Spleen (tissue), 11 donors: ENCODE results near the gene CIDEC. TPM values are rescaled to one million over a fixed set of nuclear protein-coding genes. Genes with fewer than 3 reads are reported as not detected.

ENCODE experiments used
- DNase-seq: peaks from one replicate; pipeline ENCODE4 v3.0.0-alpha.2; 2020
- H3K27ac ChIP-seq, 8 donors: fragments of 200-600 bp; sonication (generic) in 7 of 8; 1 replicate in 4 of 8; 2 replicates in 4 of 8; pipeline versions ENCODE4 v1.5.0 to v1.8.0; 2016 to 2021; ENCODE audit warnings: inconsistent platforms in 4 of 8, mild to moderate bottlenecking in 4 of 8, moderate library complexity in 1 of 8
- H3K27me3 ChIP-seq, 7 donors: fragments of 200-600 bp; sonication (generic) in 6 of 7; replicated peaks in 1 of 7; 1 replicate in 4 of 7; 2 replicates in 3 of 7; pipeline versions ENCODE4 v1.5.0 to v1.8.0; 2016 to 2021; ENCODE audit warnings: inconsistent platforms in 3 of 7, mild to moderate bottlenecking in 1 of 7
- H3K36me3 ChIP-seq, 6 donors: fragments of 200-600 bp; sonication (generic) in 5 of 6; 1 replicate in 4 of 6; 2 replicates in 2 of 6; pipeline versions ENCODE4 v1.5.0 to v1.8.0; 2016 to 2021; ENCODE audit warnings: inconsistent platforms in 2 of 6
- H3K4me1 ChIP-seq, 6 donors: fragments of 200-600 bp; sonication (generic) in 5 of 6; 1 replicate in 3 of 6; 2 replicates in 3 of 6; pipeline versions ENCODE4 v1.5.0 to v1.8.0; 2016 to 2021; ENCODE audit warnings: inconsistent platforms in 3 of 6
- H3K4me3 ChIP-seq, 8 donors: fragments of 200-600 bp; sonication (generic) in 7 of 8; 1 replicate in 4 of 8; 2 replicates in 4 of 8; pipeline versions ENCODE4 v1.5.0 to v1.8.0; 2016 to 2021; ENCODE audit warnings: inconsistent platforms in 4 of 8, mild to moderate bottlenecking in 4 of 8, moderate library complexity in 2 of 8
- H3K9me3 ChIP-seq, 8 donors: fragments of 200-600 bp; sonication (generic) in 7 of 8; 1 replicate in 4 of 8; 2 replicates in 4 of 8; pipeline versions ENCODE4 v1.5.0 to v1.8.0; 2016 to 2021; ENCODE audit warnings: inconsistent platforms in 4 of 8
- CTCF ChIP-seq, 11 experiments: fragments of 200-600 bp in 7 of 11; fragments of 450-650 bp in 4 of 11; sonication (generic) in 4 of 11; IDR thresholded peaks in 8 of 11; conservative IDR thresholded peaks in 3 of 11; 1 replicate in 7 of 11; 2 replicates in 4 of 11; pipeline versions ENCODE4 v1.4.0 to v1.8.0; 2016 to 2021; ENCODE audit warnings: antibody characterized with exemption in 11 of 11, inconsistent platforms in 4 of 11, mild to moderate bottlenecking in 1 of 11
- POLR2A ChIP-seq, 3 donors: fragments of 450-650 bp; IDR thresholded peaks; one replicate each; pipeline ENCODE4 v1.5.1; 2017; ENCODE audit warnings: antibody characterized with exemption in 3 of 3, mild to moderate bottlenecking in 1 of 3
- POLR2AphosphoS5 ChIP-seq, 3 donors: sonication (generic); formaldehyde crosslinking; IDR thresholded peaks; one replicate each; pipeline ENCODE4 v1.5.1; 2017; ENCODE audit warnings: antibody characterized with exemption in 3 of 3
- WGBS, 5 donors: extraction: QIAGEN DNeasy Blood & Tissue Kit in 3 of 5; methylation state at CpG; one replicate each; pipeline versions ENCODE4 v1.1.5 to v1.1.7; 2013 to 2018; 5-methylcytosine and 5-hydroxymethylcytosine counted together
- intact Hi-C: fragments of 100-400 bp; cut with DNase I; formaldehyde crosslinking; loops from one replicate; pipeline ENCODE4 v1.15.0; 2023; ENCODE audit warnings: low total_unique reads
- polyA plus RNA-seq, 3 donors: library from polyadenylated mRNA; stranded (reverse); fragments of 200-250 nt; gene quantifications; one replicate each; pipeline ENCODE4 v1.2.1, GENCODE V29; 2013
- small RNA-seq, 4 donors: library from RNA; depleted of rRNA; stranded (forward); fragments of <200 nt; gene quantifications; one replicate each; pipeline ENCODE3, GENCODE V24; 2016
- total RNA-seq, 7 donors: library from RNA; depleted of rRNA in 3 of 7; stranded (reverse); fragments of >200 nt in 3 of 7; fragmentation: NEBNext Ultra II Directional in 4 of 7; extraction: Animal tissue kit (Norgen Biotek cat#: 25700) in 4 of 7; gene quantifications; one replicate each; pipeline versions ENCODE4 v1.1.0 to v1.2.1, GENCODE V29; 2016 to 2021
- donor health status: healthy with polysubstance abuse.
- donor health status: DM: no; HTN: no; CAD: no; lungs with moderate emphysema.
- donor health status: DM: no; HTN: no; CAD: no.
- donor health status: Bipolar disorder and iron deficiency.
- donor health status: healthy.
- donor health status: DM: no; HTN: no; CAD: no.
- donor health status: DM: yes; HTN: yes; CAD: no.

Gene CIDEC
- total and polyA plus RNA-seq, 10 donors: 0.13 to 0.24 TPM; not detected in 8

- no peak for DNase-seq
- WGBS, 5 donors: 89 to 94% (median 93%) methylated on average over 12 of the region's 12 CpGs
Measured at GRCh38 chr3:9820543-9820942, 59.5 kb downstream of the CIDEC start.

GRCh38 chr3:9818666-9819335 is 61.3 kb downstream of the CIDEC start:
- no peak for TF ChIP-seq CTCF (IDR thresholded peaks at IDR 0.05 in 8 of 11, conservative IDR thresholded peaks at IDR 0.05 in 3 of 11)
- TF ChIP-seq POLR2AphosphoS5 (IDR thresholded peaks at IDR 0.05): no peak
- no peak for TF ChIP-seq POLR2A (IDR thresholded peaks at IDR 0.05)
- intact Hi-C loops: no loop called here
- no peak for DNase-seq
- peaks cover 0 to 82% (median 0%) of the 10 kb centered on the region in 6 donors for H3K36me3 ChIP-seq
- H3K4me3 ChIP-seq: no peak overlapping the region
- H3K27me3 ChIP-seq: no peaks in the 10 kb centered on the region
- H3K27ac ChIP-seq: no peak overlapping the region
- 84 to 97% (median 95%) methylated on average over 6 to 7 of the region's 7 CpGs for WGBS, 5 donors
- H3K9me3 ChIP-seq: no peaks in the 10 kb centered on the region
- no peaks in the 10 kb centered on the region for H3K4me1 ChIP-seq

More at GRCh38 chr3:9820543-9820942, 59.5 kb downstream of the CIDEC start:
- Histone ChIP-seq H3K4me1 (no peaks in the 10 kb centered on the region), H3K36me3 (peaks cover 0 to 72% (median 0%) of the 10 kb centered on the region in 6 donors), H3K9me3 (no peaks in the 10 kb centered on the region), H3K4me3 (no peak overlapping the region), H3K27ac (no peak overlapping the region), H3K27me3 (no peaks in the 10 kb centered on the region)
- intact Hi-C loops: no loop called here
- TF ChIP-seq POLR2AphosphoS5 (IDR thresholded peaks at IDR 0.05): no peak
- no peak for TF ChIP-seq POLR2A (IDR thresholded peaks at IDR 0.05)
- TF ChIP-seq CTCF (IDR thresholded peaks at IDR 0.05 in 8 of 11, conservative IDR thresholded peaks at IDR 0.05 in 3 of 11): no peak

- no peak for TF ChIP-seq POLR2A (IDR thresholded peaks at IDR 0.05)
- no peak for TF ChIP-seq CTCF (IDR thresholded peaks at IDR 0.05 in 8 of 11, conservative IDR thresholded peaks at IDR 0.05 in 3 of 11)
- TF ChIP-seq POLR2AphosphoS5 (IDR thresholded peaks at IDR 0.05): no peak
- Histone ChIP-seq H3K27me3 (no peaks in the 10 kb centered on the region), H3K27ac (no peak overlapping the region), H3K36me3 (peaks cover 0 to 91% (median 0%) of the 10 kb centered on the region in 6 donors), H3K9me3 (no peaks in the 10 kb centered on the region), H3K4me3 (no peak overlapping the region), H3K4me1 (no peaks in the 10 kb centered on the region)
- DNase-seq: no peak
- WGBS, 5 donors: 82 to 93% (median 84%) methylated on average over 6 of the region's 6 CpGs
- intact Hi-C loops: no loop called here
Measured at GRCh38 chr3:9817436-9817835, 62.6 kb downstream of the CIDEC start.

Small RNA genes lying within 50 kb of the gene (small RNA-seq; reads per million reads assigned to genes)
- 0 reads per million in 4 donors for gene RNU6-882P

Other genes with a start within 250 kb of the CIDEC start
- 10 to 100 TPM; 55.2 to 84.6 (median 67.2) TPM for gene MTMR14, start 230.7 kb downstream of the CIDEC start, total RNA-seq
- gene MTMR14, start 230.7 kb downstream of the CIDEC start, polyA plus RNA-seq: 10 to 100 TPM; 43.5 to 47.8 (median 45.1) TPM
- gene CPNE9, start 176.4 kb downstream of the CIDEC start, total RNA-seq: under 1 TPM in 1 of 7 donors, not detected in 6; 0.63 TPM
- gene CPNE9, start 176.4 kb downstream of the CIDEC start, polyA plus RNA-seq: under 1 TPM; 0.15 to 0.22 (median 0.17) TPM
- 10 to 100 TPM; 24.9 to 31.9 (median 27.0) TPM for gene BRPF1, start 148.5 kb downstream of the CIDEC start, total RNA-seq
- 1 to 10 TPM; 5.5 to 9.3 (median 6.4) TPM for gene BRPF1, start 148.5 kb downstream of the CIDEC start, polyA plus RNA-seq
- 10 to 100 TPM; 22.0 to 34.5 (median 28.1) TPM for gene OGG1, start 130.3 kb downstream of the CIDEC start, total RNA-seq
- 10 to 100 TPM in 2 of 3 donors, 1 to 10 TPM in 1; 9.3 to 16.7 (median 15.9) TPM for gene OGG1, start 130.3 kb downstream of the CIDEC start, polyA plus RNA-seq
- 10 to 100 TPM; 10.1 to 30.5 (median 22.6) TPM for gene CAMK1, start 110.3 kb downstream of the CIDEC start, total RNA-seq
- 10 to 100 TPM; 14.5 to 29.8 (median 28.2) TPM for gene CAMK1, start 110.3 kb downstream of the CIDEC start, polyA plus RNA-seq
- gene TADA3, start 87.8 kb downstream of the CIDEC start, total RNA-seq: 10 to 100 TPM; 38.6 to 73.7 (median 51.4) TPM
- gene TADA3, start 87.8 kb downstream of the CIDEC start, polyA plus RNA-seq: 10 to 100 TPM; 33.6 to 48.3 (median 41.5) TPM
- gene ARPC4, start 87.2 kb downstream of the CIDEC start, total RNA-seq: 100 to 1,000 TPM; 156 to 238 (median 199) TPM
- 100 to 1,000 TPM in 2 of 3 donors, 10 to 100 TPM in 1; 98.9 to 144 (median 125) TPM for gene ARPC4, start 87.2 kb downstream of the CIDEC start, polyA plus RNA-seq
- 100 to 1,000 TPM in 2 of 7 donors, 10 to 100 TPM in 5; 59.5 to 143 (median 78.9) TPM for gene TTLL3, start 70.0 kb downstream of the CIDEC start, total RNA-seq
- 10 to 100 TPM; 24.8 to 58.1 (median 47.3) TPM for gene TTLL3, start 70.0 kb downstream of the CIDEC start, polyA plus RNA-seq
- gene RPUSD3, start 36.2 kb downstream of the CIDEC start, total RNA-seq: 10 to 100 TPM; 26.9 to 41.7 (median 30.2) TPM
- gene RPUSD3, start 36.2 kb downstream of the CIDEC start, polyA plus RNA-seq: 10 to 100 TPM; 21.3 to 34.5 (median 25.1) TPM
- gene JAGN1, start 10.4 kb upstream of the CIDEC start, total RNA-seq: 10 to 100 TPM; 17.1 to 41.3 (median 23.6) TPM
- 10 to 100 TPM; 22.0 to 33.4 (median 28.1) TPM for gene JAGN1, start 10.4 kb upstream of the CIDEC start, polyA plus RNA-seq
- gene IL17RE, start 22.6 kb upstream of the CIDEC start, total RNA-seq: 1 to 10 TPM; 1.0 to 5.1 (median 1.9) TPM
- 1 to 10 TPM in 1 of 3 donors, under 1 TPM in 2; 0.57 to 1.7 (median 0.64) TPM for gene IL17RE, start 22.6 kb upstream of the CIDEC start, polyA plus RNA-seq
- gene IL17RC, start 36.8 kb upstream of the CIDEC start, total RNA-seq: 10 to 100 TPM; 10.7 to 24.1 (median 19.7) TPM
- gene IL17RC, start 36.8 kb upstream of the CIDEC start, polyA plus RNA-seq: 10 to 100 TPM in 2 of 3 donors, 1 to 10 TPM in 1; 6.6 to 24.6 (median 12.6) TPM
- 10 to 100 TPM; 17.7 to 40.3 (median 31.4) TPM for gene CRELD1, start 53.6 kb upstream of the CIDEC start, total RNA-seq
- 10 to 100 TPM; 20.6 to 40.9 (median 21.9) TPM for gene CRELD1, start 53.6 kb upstream of the CIDEC start, polyA plus RNA-seq
- gene PRRT3, start 72.2 kb upstream of the CIDEC start, total RNA-seq: 1 to 10 TPM in 6 of 7 donors, under 1 TPM in 1; 0.85 to 2.4 (median 1.9) TPM
- under 1 TPM; 0.65 to 0.99 (median 0.72) TPM for gene PRRT3, start 72.2 kb upstream of the CIDEC start, polyA plus RNA-seq
- 10 to 100 TPM; 32.8 to 61.4 (median 47.1) TPM for gene EMC3, start 106.6 kb upstream of the CIDEC start, total RNA-seq
- 10 to 100 TPM; 16.3 to 35.3 (median 18.0) TPM for gene EMC3, start 106.6 kb upstream of the CIDEC start, polyA plus RNA-seq
- 10 to 100 TPM in 6 of 7 donors, 1 to 10 TPM in 1; 9.3 to 19.5 (median 13.6) TPM for gene FANCD2, start 146.2 kb upstream of the CIDEC start, total RNA-seq
- 10 to 100 TPM; 12.5 to 20.2 (median 13.6) TPM for gene FANCD2, start 146.2 kb upstream of the CIDEC start, polyA plus RNA-seq
- not detected for gene FANCD2OS, start 228.0 kb upstream of the CIDEC start, total RNA-seq
- not detected for gene FANCD2OS, start 228.0 kb upstream of the CIDEC start, polyA plus RNA-seq
- 10 to 100 TPM; 69.8 to 96.6 (median 90.2) TPM for gene BRK1, start 235.4 kb upstream of the CIDEC start, total RNA-seq
- 100 to 1,000 TPM; 137 to 215 (median 215) TPM for gene BRK1, start 235.4 kb upstream of the CIDEC start, polyA plus RNA-seq